Fibroblast of the conjunctiva (primary cell): ENCODE measurements around the gene CASQ1.

Experiments
- DNase-seq: peaks from one replicate; pipeline ENCODE4 v3.0.0-alpha.2; 2010; ENCODE audit warnings: low read depth

The CASQ1 gene

DNA sequence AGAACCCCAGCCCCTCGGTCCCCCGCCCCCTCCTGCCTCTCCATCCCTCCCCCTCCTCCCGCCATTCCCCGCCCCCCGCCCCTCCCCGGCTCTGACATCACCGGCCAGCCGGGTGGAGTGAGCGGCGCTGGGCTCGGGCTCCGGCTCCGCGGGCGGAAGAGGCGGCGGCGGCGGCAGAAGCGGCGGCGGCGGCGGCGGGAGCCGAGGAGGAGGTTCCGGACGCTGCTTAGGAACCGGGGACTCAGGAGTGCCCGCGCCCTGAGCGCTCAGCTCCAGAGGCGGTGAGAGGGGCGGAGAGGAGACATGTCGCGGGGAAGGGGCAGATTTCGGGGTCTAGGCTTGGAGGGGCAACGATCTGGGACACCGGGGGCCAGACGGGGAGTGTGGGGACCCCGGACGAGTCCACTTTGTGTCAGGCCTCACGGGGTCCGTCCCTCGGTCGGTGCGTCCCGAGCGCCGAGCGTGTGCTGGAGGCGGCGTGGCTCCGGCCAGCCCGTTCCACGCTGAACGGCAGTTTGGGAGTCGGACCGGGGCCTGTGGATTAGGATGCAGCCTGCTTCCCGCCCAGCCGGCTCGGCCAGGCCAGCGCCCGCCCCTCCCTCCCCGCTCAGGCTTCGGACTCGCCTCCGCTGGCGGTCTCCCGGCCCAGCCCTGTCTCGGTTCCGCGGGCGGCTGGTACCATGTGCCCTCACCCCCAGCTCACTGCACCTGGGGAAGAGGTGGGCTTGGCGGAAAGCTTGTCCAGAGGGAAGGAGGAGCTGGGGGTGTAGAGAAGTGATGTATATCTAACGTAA, 15.1 kb downstream of the CASQ1 start, which contains the start of gene PEA15:
PEA15 (plus strand) TSS at position 143 of the 794 bp plus-strand sequence. CDS start 6,161 bp downstream, outside the sequence.
- DNase-seq, result no peak

DNA sequence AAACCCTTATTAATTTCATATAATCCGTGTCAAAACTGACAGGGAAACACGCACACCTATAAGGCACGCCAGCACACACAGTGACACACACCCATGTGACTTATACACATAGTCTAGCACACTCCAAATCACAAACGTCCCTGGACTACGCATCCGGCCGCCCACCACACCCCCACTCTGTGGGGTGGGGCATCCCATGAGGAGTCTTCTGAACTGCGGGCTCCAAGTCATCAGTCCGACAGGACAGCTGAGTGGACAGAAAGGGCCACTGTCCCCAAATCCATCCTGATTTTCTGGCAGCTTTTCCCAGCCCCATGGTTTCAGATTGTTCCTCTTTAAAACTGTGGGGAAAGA, 15.6 kb downstream of the CASQ1 start:
- DNase-seq, result no peak

DNA sequence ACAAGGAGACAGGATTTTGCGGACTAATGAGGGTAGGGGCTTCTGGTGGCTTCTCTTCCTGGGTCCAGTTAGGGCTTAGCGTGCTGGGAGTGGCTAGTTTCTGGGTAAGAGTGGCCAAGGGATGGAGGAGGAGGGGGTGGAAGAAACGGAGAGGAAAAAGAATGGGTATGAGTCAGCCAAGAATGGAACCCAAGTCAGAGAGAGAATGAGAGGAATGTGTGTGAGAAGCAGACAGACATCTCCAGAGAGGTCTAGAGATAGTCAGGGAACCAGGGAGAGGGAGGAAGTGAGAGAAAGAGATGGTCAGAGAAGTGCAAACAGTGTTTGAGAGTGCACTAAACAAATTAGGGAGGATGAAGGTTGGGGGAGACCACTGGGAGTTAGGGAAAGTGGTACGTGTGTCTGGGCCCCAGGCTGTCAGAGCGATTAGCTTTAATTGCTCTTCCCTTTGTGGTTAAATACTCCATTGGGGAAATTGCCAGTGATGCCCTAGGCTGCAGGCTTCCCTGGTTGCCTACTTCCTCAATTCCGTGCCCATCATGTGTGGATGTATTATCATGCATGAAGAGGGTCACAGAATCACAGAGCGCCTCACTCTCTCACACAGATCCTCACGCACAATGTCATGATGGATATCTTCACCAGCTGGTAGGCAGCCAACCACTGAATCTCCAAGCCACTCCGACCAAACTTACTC, 16.2 kb downstream of the CASQ1 start:
- peak; percentile 64 for DNase-seq

DNA sequence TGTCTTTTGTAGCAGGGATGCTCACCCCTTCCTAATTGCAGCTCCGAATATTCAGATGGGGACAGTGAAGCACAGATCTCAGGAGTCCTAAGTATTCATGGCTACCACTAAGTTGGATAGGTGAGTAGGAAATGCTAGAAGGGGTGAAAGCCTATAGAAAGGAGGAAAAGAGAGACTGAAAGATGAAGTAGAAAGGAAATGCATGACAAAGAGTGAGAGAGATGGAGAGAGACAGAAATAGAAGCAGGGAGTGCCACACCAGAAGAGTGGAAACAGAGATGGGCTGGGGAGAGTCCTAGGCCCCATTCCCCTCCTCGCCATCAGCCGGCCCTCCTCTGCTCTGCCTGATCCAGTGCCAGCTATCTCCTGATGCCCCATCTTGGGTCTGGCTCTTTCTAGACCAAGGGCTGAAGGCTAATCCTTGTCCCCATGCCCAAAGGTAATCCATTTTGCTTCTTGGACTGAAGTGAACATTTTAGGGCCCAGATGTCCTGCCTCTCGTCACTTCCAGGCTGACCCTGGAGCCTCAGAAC, 16.8 kb downstream of the CASQ1 start:
- DNase-seq, result no peak

DNA sequence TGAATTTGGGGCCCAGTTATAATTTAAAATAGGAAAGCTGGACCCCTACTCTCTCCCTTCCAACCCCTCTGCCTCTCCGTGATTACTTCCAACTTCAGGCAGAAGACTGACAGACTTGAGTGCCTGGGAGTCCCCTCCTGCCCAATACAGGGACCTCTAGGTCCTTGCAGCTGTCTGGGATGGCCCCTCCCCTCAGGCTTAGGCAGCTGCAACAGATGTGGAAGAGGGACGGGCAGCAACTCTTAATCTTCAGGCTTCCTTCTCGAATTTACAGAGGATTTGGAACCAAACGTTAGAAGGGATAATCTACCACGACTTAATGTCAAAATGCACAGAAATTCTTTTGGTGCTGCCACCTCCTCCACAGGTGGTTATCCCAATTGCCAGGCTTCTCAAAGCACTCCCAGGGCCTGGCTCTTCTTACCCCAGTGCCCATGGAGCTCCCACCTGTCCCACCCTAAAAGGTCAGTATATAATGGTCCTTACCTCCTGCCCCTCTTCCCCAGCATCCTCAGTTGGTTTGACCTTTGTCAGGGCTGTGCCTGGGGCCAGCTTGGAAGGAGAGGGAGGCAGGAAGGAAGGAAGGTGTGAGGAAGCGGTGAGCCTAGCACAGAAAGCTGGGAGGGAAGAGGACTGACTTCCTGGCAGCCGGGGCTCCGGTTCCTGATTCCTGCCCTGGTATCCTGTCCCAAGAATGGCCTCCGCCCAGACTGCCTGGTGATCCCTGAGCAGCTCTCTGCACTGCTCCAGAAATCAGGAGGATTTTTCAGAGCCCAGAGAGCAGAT, 17.6 kb downstream of the CASQ1 start:
- DNase-seq, result no peak

DNA sequence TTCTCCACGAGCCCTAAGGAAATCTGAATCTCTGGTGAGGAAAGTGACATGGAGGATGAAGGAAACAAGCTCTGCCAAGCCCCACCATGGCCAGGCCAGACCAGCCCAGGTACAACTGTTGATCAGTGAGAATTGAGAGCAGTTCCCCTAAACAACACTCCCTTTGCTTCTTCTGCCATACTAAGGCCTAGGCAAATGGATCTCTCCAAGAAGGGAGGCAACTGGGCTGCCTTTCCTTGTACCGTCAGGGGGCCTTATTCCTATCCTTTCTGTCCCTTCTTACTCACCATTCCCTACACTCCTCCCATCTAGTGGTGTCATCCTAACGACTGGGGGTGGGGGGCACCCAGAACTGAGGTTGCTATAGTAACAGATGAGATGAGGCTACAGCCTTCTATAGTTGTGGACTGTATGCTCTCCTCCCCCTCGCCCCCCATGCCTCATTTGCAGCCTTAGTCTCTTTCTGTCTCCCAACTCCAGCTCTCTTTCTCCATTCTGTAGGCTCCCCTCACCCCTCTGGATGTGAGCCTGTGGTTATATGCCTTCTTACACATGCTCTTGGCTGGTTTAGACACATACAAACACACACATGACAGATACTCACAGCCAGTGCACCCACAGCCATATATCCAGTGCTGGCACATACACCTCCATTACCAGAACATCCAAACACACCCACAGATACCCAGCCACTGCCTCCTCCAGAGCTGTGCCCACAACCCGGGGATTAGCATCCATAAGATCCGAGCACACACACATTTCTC, 18.4 kb downstream of the CASQ1 start:
- DNase-seq, result no peak

DNA sequence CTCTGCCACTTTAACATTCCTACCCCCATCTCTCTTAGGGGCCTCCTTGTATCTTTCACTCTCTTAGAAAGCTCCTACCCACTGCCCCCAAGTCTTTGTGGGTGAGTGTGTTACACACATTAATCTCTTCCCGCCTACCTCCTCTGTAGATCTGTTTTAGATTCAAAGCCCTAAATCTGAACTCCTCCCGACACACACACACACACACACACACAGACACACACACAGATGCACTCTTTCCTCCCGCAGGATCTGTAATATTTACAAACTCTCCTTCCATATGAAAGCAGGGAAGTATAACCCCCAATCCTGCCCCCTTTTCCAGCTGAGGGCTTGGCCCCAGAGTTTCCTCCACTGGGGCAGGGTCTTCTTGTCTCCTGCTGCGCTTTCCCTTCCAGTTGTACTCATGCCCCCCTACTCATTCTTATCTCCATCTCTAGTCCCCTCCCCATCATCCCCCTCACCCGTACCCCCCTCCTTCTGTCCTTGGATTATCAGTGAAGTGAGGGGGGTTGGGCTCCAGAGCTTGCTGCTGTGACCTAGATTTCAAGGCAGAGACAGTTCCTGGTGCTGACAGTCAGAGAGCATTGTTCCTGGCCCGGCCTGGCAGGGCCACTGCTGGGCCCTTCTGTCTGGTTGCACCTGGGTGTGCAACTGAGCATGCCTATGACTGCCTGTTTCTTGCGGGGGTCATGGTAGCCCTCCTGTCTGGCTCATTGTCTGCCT, 19.1 kb downstream of the CASQ1 start:
- no peak for DNase-seq

DNA sequence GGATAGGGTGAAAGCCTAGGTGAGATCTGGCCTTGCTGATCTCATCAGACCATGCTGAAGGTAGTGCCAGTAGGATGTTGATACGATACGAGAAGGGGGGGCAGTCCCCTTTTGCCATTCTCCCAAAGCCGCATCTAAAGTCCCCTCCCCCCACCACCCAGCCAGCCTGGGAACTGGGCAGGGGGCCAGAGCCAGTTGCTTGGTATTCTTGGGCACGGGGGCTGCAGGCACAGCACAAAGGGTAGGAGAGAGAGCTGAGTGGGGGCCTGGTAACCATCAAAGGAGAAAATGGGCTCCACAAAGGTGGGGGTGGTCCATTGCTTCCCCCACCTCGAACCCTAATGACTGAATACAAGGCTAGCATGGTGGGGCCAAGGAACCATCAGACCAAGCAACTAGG, 20.2 kb downstream of the CASQ1 start:
- no peak for DNase-seq

DNA sequence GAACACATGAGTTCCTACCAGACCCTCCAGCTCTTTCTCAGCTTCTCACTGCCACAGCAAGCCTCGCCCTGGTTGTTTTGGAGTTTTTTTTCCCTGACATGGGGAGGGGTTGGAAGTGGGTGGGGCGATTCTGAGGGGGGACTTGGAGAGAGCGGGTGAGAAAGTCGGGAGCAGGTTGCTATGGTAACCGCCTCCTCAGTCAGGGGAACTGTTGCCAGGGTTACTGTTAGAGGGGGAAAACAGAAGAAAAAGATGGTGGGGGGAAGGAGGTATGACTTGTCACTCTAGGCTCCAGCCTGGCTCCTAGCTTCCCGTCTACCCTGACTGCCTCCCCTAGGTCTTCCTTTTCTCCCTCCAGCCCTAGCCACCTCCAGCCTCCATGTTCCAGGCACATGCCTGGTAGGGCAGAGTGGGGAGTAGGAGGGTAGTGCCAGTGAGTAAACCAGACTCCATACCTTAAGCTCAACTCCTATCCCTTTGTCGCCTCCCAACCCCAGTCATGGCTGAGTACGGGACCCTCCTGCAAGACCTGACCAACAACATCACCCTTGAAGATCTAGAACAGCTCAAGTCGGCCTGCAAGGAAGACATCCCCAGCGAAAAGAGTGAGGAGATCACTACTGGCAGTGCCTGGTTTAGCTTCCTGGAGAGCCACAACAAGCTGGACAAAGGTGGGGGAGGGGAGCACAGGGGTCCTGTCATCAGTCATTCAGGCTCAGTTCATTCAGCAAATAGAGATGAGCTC, 20.8 kb downstream of the CASQ1 start:
- DNase-seq, result no peak

DNA sequence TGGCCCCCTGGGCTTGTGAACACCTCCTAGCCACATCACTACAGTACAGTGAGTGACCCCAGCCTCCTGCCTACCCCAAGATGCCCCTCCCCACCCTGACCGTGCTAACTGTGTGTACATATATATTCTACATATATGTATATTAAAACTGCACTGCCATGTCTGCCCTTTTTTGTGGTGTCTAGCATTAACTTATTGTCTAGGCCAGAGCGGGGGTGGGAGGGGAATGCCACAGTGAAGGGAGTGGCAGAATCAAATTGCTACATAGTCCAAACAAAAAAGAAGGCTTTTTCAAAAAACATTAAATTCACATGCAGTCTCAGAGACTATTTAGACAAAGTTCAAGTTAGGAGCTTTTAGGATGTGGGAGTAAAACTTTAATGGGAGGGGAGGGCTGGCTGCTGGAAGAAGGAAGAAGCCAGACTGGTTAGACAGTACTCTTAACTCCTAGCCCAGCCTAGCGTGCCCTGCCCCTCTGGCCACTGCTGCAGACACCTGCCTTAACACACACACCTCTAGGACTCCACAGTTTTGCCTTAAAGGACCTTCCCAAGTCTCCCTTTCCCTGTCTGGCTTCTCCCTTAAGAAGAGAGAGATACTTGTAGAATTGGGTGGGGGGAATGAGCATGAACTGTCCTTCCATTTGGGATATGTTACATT, 24.2 kb downstream of the CASQ1 start:
- DNase-seq, result no peak

DNA sequence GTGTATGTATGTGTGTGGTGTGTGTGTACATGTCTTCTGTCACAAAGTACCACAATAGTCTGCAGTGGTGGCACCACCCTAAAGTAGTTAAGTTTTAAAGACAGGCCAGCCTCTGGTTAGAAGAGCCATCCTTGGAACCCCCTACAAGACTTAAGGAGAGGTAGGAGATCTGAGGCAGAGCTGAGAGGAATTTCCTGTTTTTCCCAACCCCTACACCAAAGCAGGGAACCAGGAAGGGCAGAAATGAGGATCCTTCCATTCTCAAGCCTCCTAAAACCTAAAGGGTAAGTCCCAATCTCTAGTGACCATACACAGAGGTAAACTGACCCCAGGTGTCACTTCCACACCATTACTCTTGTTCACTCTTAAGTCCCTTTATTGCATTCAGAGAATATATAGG, 25.9 kb downstream of the CASQ1 start:
- DNase-seq, result no peak

DNA sequence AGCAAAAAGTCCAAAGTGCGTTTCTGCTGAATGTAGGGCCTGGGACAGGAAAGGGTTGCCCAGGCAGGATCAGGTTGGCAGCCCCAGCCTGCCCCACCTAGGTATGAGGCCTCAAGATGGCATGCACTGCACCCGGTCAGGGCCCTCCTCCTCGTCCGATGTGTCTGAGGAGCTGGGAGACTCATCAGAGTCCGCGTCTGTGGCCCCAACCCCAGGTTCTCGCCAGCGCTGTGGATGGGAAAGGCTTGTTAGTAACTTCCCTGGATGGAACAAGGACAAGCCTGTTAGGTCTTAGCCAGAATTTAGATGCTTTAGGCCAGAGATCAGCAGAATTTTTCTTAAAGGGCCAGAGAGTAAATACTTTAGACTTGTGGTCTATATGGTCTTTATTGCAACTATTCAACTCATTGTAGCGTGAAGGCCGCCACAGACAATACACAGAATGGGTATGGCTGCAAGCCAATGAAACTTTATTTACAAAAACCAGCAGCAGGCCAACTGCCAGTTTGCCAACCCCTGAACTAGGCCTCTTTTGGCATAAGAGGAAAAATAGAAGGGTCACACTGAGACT, 27.2 kb downstream of the CASQ1 start:
- DNase-seq, result no peak

DNA sequence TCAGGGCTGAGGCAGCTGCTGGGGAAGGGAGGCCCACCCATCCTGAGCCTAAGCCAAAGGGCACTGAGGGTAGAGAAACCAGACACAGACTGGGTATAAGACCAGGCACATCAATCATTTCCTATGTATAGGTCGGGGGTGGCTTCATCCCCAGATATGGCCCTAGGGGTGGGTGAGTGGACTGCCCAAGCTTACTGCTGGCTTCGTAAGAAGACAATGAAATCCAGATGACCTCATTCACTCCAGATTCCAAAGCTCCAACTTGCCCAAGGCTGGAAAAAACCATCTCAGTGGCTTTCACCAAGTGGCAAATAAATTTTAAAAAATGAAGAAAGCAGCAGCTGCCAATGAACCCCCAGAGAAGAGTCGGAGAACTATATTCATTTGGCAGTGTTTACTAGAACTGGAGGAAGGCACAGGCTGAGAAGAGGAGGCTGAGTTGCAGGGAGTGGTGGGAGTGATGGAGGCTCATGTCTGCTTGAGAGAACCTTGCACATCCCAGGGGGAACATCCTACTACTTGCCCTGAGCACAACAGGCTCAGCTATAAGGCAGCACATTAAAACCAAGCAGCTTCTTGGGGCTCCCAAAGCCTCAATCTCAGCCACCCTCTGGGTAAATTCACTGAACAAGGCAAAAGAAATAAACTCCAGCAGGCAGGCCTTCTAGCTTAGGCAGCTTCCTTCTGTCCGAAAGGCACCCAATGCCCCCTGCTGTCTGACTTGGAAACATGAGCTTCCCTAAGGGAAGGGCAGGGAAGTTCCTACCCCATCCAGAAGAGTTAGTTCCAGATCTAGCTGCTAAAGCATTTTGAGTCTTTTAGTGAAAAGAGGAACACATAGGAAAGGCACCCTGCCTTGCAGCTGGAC, 28.9 kb downstream of the CASQ1 start:
- DNase-seq, result peak; percentile 72

DNA sequence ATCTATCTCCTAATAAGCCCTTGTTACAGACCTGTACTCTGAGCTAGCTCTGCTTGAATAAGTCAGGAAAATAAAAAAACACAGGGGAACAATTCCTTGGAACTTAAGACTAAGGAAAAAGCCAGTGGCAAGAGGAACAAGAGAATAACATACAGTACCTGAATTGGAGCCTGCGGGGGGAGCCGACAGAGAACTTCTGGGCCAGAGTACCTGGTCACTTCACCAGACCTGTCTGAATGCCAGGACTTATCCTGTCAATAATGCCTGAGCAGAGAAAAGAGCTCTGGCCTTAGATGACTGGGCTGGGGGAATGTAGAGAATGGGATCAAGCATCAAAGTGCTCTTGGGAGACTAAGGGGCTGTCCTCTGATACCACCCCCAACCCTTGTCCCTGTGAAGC, 29.9 kb downstream of the CASQ1 start:
- DNase-seq, result no peak

DNA sequence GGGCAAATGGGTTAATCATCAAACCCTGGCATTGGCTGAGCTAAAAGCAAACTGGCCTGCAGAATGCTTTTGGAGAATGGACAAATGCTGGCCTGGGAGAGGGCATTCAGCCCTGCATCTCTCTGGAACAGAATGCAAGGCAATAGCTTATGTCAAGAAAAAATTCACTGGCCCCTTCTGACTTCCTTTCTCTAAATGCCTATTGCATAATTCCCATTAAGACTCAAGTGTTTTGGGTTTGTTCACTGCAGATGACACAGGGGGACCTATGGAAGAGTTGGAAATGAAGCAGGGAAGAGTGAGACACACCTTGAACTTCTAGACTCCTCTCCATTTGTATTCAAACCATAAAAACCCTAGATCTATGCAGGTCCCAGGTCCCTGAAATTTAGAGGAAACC, 30.7 kb downstream of the CASQ1 start:
- no peak for DNase-seq

DNA sequence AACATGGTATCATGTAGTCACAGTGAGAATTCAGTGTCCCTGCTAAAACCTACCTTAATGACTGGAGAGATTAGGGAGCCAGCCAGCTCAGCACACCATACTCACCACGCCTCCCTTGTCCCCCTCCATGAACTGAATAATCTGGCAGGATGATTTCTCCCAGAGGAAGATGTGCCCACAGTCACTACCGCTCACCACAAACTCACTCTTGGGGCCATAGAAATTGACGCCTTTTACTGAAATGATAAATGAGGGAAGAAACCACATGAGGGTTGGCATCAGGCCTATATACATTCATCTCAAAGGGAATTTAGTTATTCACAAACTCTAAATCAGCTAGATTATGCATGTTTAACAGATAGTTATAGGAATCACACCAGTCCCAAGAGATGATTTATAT, 32.2 kb downstream of the CASQ1 start:
- DNase-seq, result no peak

DNA sequence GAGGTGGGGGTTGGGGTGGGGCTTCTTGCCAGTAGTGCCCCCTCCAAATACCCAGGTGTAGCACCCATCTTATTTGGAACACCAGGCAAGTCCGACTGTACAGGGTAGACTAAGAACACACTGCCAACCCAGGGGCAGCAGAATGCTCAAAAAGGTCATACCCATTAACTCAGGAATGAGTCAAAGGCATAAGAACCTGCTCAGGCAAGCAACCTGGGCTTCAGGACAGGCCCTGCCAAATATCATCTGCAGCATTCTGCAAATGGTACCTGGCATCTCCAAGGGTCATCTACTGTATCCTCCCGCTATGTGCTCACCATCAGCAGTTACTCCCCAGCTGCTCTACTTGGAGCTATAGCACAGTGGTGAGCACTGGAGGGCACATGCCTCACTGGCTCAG, 34.2 kb downstream of the CASQ1 start:
- DNase-seq, result no peak

DNA sequence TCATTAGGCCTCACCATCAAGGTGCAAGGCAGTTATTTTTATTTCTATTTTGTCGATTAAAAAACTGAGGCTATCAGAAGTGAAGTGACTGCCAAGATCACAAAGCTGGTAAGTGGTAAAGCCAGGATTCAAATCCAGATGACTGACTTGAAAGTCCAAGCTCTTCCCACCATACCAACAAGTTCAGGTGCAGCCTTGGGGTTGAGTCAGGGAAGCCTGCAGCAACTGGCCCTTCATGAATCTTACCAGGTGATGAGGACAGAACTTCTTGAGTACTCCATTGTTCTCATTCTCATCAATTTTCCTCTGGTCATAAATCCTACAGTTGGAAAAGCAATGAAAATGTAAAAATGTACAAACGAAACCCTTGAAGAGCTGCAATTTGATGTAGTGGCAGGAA, 35.0 kb downstream of the CASQ1 start:
- DNase-seq, result no peak

DNA sequence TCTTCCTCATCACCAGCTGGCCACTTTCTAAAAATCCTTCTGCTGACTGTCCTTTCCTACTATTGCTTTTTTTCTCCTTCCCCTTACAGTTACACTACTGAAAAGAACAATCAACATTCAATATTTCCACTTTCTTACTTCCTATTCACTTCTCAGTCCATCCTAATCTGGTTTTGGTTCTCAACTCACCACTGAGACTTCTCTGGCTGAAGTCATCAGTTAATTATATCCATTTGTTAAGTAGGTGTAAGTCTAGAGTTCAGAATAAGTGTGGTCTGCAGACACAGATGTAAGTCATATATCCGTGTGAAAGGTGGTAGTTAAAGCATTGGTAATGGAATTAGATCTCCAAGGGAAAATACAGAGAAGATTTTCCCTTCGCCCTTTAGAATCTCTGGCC, 36.2 kb downstream of the CASQ1 start:
- DNase-seq, result no peak
